GM12891 (cell line): ENCODE measurements around the gene HMCN2.

Experiments used
- DNase-seq: peaks from one replicate; pipeline ENCODE4 v3.0.0; 2011; ENCODE audit warnings: low spot score; ENCODE audit not compliant: insufficient read length
- FAIRE-seq: peaks from 2 replicates; lab custom pipeline; 2011; peaks lifted over from hg19 to GRCh38; lab: Jason Lieb, UNC
- PAX5 ChIP-seq: IDR thresholded peaks from 2 replicates; pipeline ENCODE4 v1.6.1; 2011; ENCODE audit warnings: low read length, moderate library complexity, mild to moderate bottlenecking; ENCODE audit not compliant: insufficient read depth, severe bottlenecking
- POLR2A ChIP-seq: IDR thresholded peaks from 2 replicates; pipeline ENCODE4 v1.6.1; 2011; ENCODE audit warnings: low read depth, low read length, control low read depth
- POLR2AphosphoS5 ChIP-seq: IDR thresholded peaks from 2 replicates; pipeline ENCODE4 v1.6.1; 2011; ENCODE audit warnings: low read depth, low read length, control low read depth
- POU2F2 ChIP-seq: IDR thresholded peaks from 2 replicates; pipeline ENCODE4 v1.6.1; 2011; ENCODE audit warnings: low read depth, mild to moderate bottlenecking, control low read depth, low read length, moderate library complexity
- SPI1 ChIP-seq: IDR thresholded peaks from 2 replicates; pipeline ENCODE4 v1.6.1; 2011; ENCODE audit warnings: low read depth, low read length, control low read depth
- TAF1 ChIP-seq: IDR thresholded peaks from 2 replicates; pipeline ENCODE4 v1.6.1; 2011; ENCODE audit warnings: low read depth, low read length, control low read depth

Gene HMCN2

GRCh38 chr9:130352586-130353285 lies 87.2 kb downstream of the HMCN2 start:
- no peak for TF ChIP-seq POLR2A
- no peak for TF ChIP-seq PAX5
- TF ChIP-seq POU2F2, result no peak
- no peak for TF ChIP-seq TAF1
- no peak for TF ChIP-seq SPI1
- TF ChIP-seq POLR2AphosphoS5, result no peak
- DNase-seq (no peak), FAIRE-seq (no peak)

- DNase-seq (no peak), FAIRE-seq (no peak)
- TF ChIP-seq POLR2A, result no peak
- no peak for TF ChIP-seq PAX5
- no peak for TF ChIP-seq TAF1
- no peak for TF ChIP-seq POU2F2
- TF ChIP-seq SPI1, result no peak
- no peak for TF ChIP-seq POLR2AphosphoS5
Measured at GRCh38 chr9:130354378-130354777, 88.8 kb downstream of the HMCN2 start.

DNA sequence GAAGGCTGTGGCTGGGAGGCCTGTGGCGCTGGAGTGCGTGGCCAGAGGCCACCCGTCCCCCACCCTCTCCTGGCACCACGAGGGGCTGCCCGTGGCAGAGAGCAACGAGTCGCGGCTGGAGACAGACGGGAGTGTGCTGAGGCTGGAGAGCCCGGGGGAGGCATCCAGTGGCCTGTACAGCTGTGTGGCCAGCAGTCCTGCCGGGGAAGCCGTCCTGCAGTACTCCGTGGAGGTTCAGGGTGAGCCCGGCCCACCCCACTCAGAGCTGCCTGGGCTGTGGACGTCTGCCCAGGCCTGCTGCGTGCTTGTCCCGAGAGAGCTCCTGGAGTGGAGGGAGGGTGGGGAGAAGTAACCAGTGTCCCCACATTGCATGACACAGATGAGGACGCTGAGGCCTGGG lies 89.2 kb downstream of the HMCN2 start:
- DNase-seq (no peak), FAIRE-seq (no peak)
- TF ChIP-seq POU2F2 (no peak), SPI1 (no peak)

DNA sequence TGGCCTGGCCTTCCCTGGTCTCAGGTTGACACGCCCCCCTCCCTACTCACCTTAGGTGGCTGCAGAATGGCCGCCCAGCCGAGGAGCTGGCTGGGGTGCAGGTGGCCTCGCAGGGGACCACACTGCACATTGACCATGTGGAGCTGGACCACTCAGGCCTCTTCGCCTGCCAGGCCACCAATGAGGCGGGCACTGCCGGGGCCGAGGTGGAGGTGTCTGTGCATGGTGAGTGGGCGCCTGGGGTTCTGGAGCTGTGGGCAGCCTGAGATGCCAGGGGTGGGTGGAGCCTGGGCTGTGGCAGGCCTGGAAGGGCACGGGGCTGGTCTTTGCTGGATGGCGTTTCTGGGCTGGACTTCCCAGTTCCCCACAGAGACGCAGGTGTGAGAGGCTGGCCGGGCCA lies 90.5 kb downstream of the HMCN2 start:
- no peak for DNase-seq
- TF ChIP-seq PAX5 (no peak), POU2F2 (no peak), POLR2AphosphoS5 (no peak), TAF1 (no peak), SPI1 (no peak), POLR2A (no peak)
- FAIRE-seq, result no peak

GRCh38 chr9:130356877-130357584 lies 91.5 kb downstream of the HMCN2 start:
- no peak for DNase-seq
- TF ChIP-seq PAX5 (no peak), SPI1 (no peak), POLR2AphosphoS5 (no peak), POU2F2 (no peak), TAF1 (no peak), POLR2A (no peak)
- no peak for FAIRE-seq

DNA sequence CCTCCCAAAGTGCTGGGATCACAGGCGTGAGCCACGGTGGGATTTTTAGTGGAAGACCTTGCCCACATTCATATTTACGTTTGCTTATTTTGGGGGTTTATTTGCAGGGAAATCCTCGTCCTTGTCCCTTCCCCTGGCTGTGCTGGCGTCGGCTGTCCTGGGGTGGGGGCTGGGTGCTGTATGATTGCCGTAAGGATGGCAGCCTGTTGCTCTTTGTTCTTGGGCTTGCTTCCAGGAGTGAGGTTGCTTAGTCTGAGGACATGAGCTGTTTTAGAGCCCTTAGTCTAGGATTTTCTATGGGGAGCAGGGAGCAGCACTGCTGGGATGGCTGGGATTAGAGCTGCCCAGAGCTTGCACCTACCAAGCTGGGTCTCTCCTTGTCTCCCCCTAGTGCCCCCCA lies 93.4 kb downstream of the HMCN2 start:
- TF ChIP-seq SPI1 (no peak), POLR2A (no peak), PAX5 (no peak), POLR2AphosphoS5 (no peak), POU2F2 (no peak), TAF1 (no peak)
- FAIRE-seq (no peak), DNase-seq (no peak)

DNA sequence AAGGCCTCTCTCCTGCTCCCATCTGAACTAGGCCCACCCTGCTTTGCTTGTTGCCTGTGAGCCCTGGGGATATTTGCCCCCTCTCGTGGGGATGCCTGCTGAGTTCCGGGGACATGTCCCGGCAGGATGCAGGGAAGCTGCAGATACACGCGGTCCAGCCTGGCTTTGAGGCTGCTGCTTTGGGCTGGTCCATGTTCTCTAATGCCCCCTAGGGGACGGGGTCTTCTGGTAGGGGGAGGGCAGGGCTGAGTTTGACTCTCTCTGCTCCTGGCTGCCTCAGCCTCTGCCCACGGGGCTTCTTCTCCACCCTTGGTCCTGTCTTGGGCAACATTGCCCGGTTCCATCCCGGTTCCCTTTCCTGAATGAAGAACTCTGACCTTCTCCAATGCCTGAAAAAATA lies 94.3 kb downstream of the HMCN2 start:
- TF ChIP-seq SPI1 (no peak), POLR2A (no peak), POU2F2 (no peak), TAF1 (no peak)
- DNase-seq (no peak), FAIRE-seq (no peak)

GRCh38 chr9:130360672-130361071 lies 95.1 kb downstream of the HMCN2 start:
- no peak for DNase-seq
- no peak for TF ChIP-seq POLR2A
- no peak for TF ChIP-seq TAF1
- TF ChIP-seq POLR2AphosphoS5, result no peak
- TF ChIP-seq POU2F2, result no peak
- no peak for TF ChIP-seq PAX5
- no peak for TF ChIP-seq SPI1
- FAIRE-seq, result no peak

GRCh38 chr9:130361873-130362362 lies 96.4 kb downstream of the HMCN2 start:
- DNase-seq, result no peak
- no peak for TF ChIP-seq POLR2AphosphoS5
- no peak for TF ChIP-seq SPI1
- no peak for TF ChIP-seq PAX5
- no peak for TF ChIP-seq POU2F2
- no peak for TF ChIP-seq POLR2A
- TF ChIP-seq TAF1, result no peak
- no peak for FAIRE-seq

GRCh38 chr9:130362691-130363090 lies 97.1 kb downstream of the HMCN2 start:
- TF ChIP-seq PAX5 (no peak), POLR2A (no peak), POU2F2 (no peak), POLR2AphosphoS5 (no peak), TAF1 (no peak), SPI1 (no peak)
- FAIRE-seq (no peak), DNase-seq (no peak)
